Adrenal gland (tissue), 5 donors: ENCODE measurements around the gene CNGB1.

Experiments
- CTCF ChIP-seq, 6 experiments: fragments of 450-650 bp in 4 of 6; fragments of 200-600 bp in 2 of 6; sonication (generic) in 1 of 6; IDR thresholded peaks; 1 replicate in 5 of 6; 2 replicates in 1 of 6; pipeline versions ENCODE4 v1.5.1 to v1.8.0; 2016 to 2021; ENCODE audit warnings: antibody characterized with exemption in 6 of 6, mild to moderate bottlenecking in 2 of 6, moderate library complexity in 1 of 6
- POLR2A ChIP-seq, 2 donors: fragments of 450-650 bp; IDR thresholded peaks; one replicate each; pipeline ENCODE4 v1.6.1; 2017; ENCODE audit warnings: antibody characterized with exemption in 2 of 2, mild to moderate bottlenecking in 2 of 2, moderate library complexity in 1 of 2
- donor health status: DM: no; HTN: no; CAD: no.

GRCh38 chr16:57873218-57873617 is 97.7 kb downstream of the CNGB1 start:
- TF ChIP-seq CTCF (IDR thresholded peaks at IDR 0.05) (no peak), POLR2A (IDR thresholded peaks at IDR 0.05) (no peak)
